ENCODE measurements around the gene EIF4EBP2. TPM values are rescaled to one million over a fixed set of nuclear protein-coding genes. Genes with fewer than 3 reads are reported as not detected.

Gene EIF4EBP2
- total RNA-seq, 1 experiment from 2014 or later, result 166 TPM

- H3K36me3 Mint-ChIP-seq (ENCODE audit: insufficient read depth, unreplicated experiment), result no peaks in the 10 kb centered on the region
Measured at GRCh38 chr10:70355051-70356021, 48.6 kb upstream of the EIF4EBP2 start.

DNA sequence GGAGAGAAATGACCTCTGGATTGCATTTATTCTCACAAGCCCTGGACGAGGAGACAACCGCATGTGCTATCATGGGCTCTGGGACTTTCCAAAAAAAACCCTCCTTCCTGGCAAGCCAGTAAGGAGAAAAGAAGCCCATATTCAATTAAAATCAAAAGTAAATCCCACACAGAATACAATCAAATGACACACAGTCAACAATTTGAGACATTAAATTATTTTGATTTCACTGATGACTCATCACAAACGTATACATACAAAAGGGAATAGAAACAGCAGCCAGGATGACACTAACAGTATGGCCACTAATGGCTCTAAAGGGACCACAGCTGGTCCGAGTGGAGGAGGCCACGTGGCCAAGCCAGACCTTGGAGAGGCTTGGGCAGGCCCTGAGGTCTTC is 46.4 kb upstream of the EIF4EBP2 start:
- H3K4me3 Mint-ChIP-seq (ENCODE audit: unreplicated experiment), result no peak overlapping the region
- H3K36me3 Mint-ChIP-seq (ENCODE audit: insufficient read depth, unreplicated experiment), result no peaks in the 10 kb centered on the region
- Histone ChIP-seq H3K27me3 (replicated peaks; ENCODE audit: control insufficient read depth, insufficient read depth, low read length) (no peaks in the 10 kb centered on the region), H3K36me3 (ENCODE audit: control insufficient read depth, insufficient read depth, low read length) (no peaks in the 10 kb centered on the region), H3K9me3 (no peaks in the 10 kb centered on the region), H3K4me1 (peaks cover 40% of the 10 kb centered on the region), H3K4me3 (ENCODE audit: low read depth, low read length) (no peak overlapping the region)
- no peak for DNase-seq
- no peaks in the 10 kb centered on the region for H3K27me3 Mint-ChIP-seq (ENCODE audit: insufficient read depth, unreplicated experiment)
- BruUV-seq (replicated peaks), result no TSS peak
- intact Hi-C loops (cut with micrococcal nuclease; ENCODE audit: unreplicated experiment), result no loop called here
- ChIA-PET CTCF (no interaction called here), POLR2A (no interaction called here)
- H3K4me1 Mint-ChIP-seq (ENCODE audit: low read depth, unreplicated experiment), result peaks cover 37% of the 10 kb centered on the region
- no peak overlapping the region for H3K27ac Mint-ChIP-seq (ENCODE audit: unreplicated experiment)
- H3K9me3 Mint-ChIP-seq (ENCODE audit: unreplicated experiment), result no peaks in the 10 kb centered on the region
- TF ChIP-seq CTCF (IDR thresholded peaks at IDR 0.05; ENCODE audit: insufficient read depth in 1 of 2, low read depth in 1 of 2, low read length in 1 of 2, severe bottlenecking in 1 of 2, unreplicated experiment in 1 of 2), result no peak

More at GRCh38 chr10:70355051-70356021, 48.6 kb upstream of the EIF4EBP2 start:
- Mint-ChIP-seq H3K4me1 (ENCODE audit: low read depth, unreplicated experiment) (peaks cover 47% of the 10 kb centered on the region), H3K27ac (ENCODE audit: unreplicated experiment) (no peak overlapping the region), H3K4me3 (ENCODE audit: unreplicated experiment) (no peak overlapping the region), H3K27me3 (ENCODE audit: insufficient read depth, unreplicated experiment) (no peaks in the 10 kb centered on the region), H3K9me3 (ENCODE audit: unreplicated experiment) (no peaks in the 10 kb centered on the region)
- H3K4me1 ChIP-seq, result peaks cover 60% of the 10 kb centered on the region
- H3K4me3 ChIP-seq (ENCODE audit: low read depth, low read length), result no peak overlapping the region
- no peak for DNase-seq
- ChIA-PET CTCF (interaction anchor here (0.6 to 3.1 kb wide), 6 partner anchors 9 to 135 kb away, joined by 3 to 24 read pairs (median 4); no protein-coding TSS in a partner anchor), POLR2A (interaction anchor here (0.5 kb wide), 1 partner anchor 70 kb away, joined by 5 read pairs; no protein-coding TSS in a partner anchor)
- no peaks in the 10 kb centered on the region for H3K36me3 ChIP-seq (ENCODE audit: control insufficient read depth, insufficient read depth, low read length)
- no peak for TF ChIP-seq CTCF (IDR thresholded peaks at IDR 0.05; ENCODE audit: insufficient read depth in 1 of 2, low read depth in 1 of 2, low read length in 1 of 2, severe bottlenecking in 1 of 2, unreplicated experiment in 1 of 2)
- no peaks in the 10 kb centered on the region for H3K27me3 ChIP-seq (replicated peaks; ENCODE audit: control insufficient read depth, insufficient read depth, low read length)
- no peaks in the 10 kb centered on the region for H3K9me3 ChIP-seq
- intact Hi-C loops (cut with micrococcal nuclease; ENCODE audit: unreplicated experiment), result no loop called here
- no TSS peak for BruUV-seq (replicated peaks)

GRCh38 chr10:70358446-70358845 is 45.5 kb upstream of the EIF4EBP2 start:
- Histone ChIP-seq H3K9me3 (no peaks in the 10 kb centered on the region), H3K27me3 (replicated peaks; ENCODE audit: control insufficient read depth, insufficient read depth, low read length) (no peaks in the 10 kb centered on the region), H3K4me3 (ENCODE audit: low read depth, low read length) (no peak overlapping the region), H3K4me1 (peaks cover 31% of the 10 kb centered on the region), H3K36me3 (ENCODE audit: control insufficient read depth, insufficient read depth, low read length) (no peaks in the 10 kb centered on the region)
- no peak for DNase-seq
- H3K27me3 Mint-ChIP-seq (ENCODE audit: insufficient read depth, unreplicated experiment), result no peaks in the 10 kb centered on the region
- H3K4me3 Mint-ChIP-seq (ENCODE audit: unreplicated experiment), result no peak overlapping the region
- no TSS peak for BruUV-seq (replicated peaks)
- TF ChIP-seq CTCF (IDR thresholded peaks at IDR 0.05; ENCODE audit: insufficient read depth in 1 of 2, low read depth in 1 of 2, low read length in 1 of 2, severe bottlenecking in 1 of 2, unreplicated experiment in 1 of 2), result no peak
- no peaks in the 10 kb centered on the region for H3K9me3 Mint-ChIP-seq (ENCODE audit: unreplicated experiment)
- intact Hi-C loops (cut with micrococcal nuclease; ENCODE audit: unreplicated experiment), result no loop called here
- H3K27ac Mint-ChIP-seq (ENCODE audit: unreplicated experiment), result peak overlapping the region; percentile 1
- POLR2A ChIA-PET, result interaction anchor here (1.0 to 1.4 kb wide), 4 partner anchors 45 to 212 kb away, joined by 5 to 6 read pairs (median 6); partner anchors contain the start of genes EIF4EBP2, PPA1, SAR1A and TYSND1
- peaks cover 32% of the 10 kb centered on the region for H3K4me1 Mint-ChIP-seq (ENCODE audit: low read depth, unreplicated experiment)
- H3K36me3 Mint-ChIP-seq (ENCODE audit: insufficient read depth, unreplicated experiment), result no peaks in the 10 kb centered on the region
- CTCF ChIA-PET, result interaction anchor here (0.6 to 4.2 kb wide), 10 partner anchors 9 to 212 kb away, joined by 3 to 28 read pairs (median 4); partner anchors contain the start of genes EIF4EBP2 and TYSND1
